GM12875 (cell line): ENCODE data around the gene WDR89.

ENCODE experiments used
- H3K4me3 ChIP-seq: one replicate; pipeline ENCODE4 v1.5.1; 2011; ENCODE audit warnings: low read depth, low read length, control low read depth
- CTCF ChIP-seq: IDR thresholded peaks from 2 replicates; pipeline ENCODE4 v1.5.1; 2011; ENCODE audit warnings: low read depth, mild to moderate bottlenecking, control low read depth, inconsistent platforms, low read length, moderate library complexity, borderline replicate concordance; ENCODE audit not compliant: insufficient read depth

WDR89 gene

GRCh38 chr14:63677891-63678379, 36.3 kb upstream of the WDR89 start:
- H3K4me3 ChIP-seq = no peak overlapping the region
- no peak for TF ChIP-seq CTCF

DNA sequence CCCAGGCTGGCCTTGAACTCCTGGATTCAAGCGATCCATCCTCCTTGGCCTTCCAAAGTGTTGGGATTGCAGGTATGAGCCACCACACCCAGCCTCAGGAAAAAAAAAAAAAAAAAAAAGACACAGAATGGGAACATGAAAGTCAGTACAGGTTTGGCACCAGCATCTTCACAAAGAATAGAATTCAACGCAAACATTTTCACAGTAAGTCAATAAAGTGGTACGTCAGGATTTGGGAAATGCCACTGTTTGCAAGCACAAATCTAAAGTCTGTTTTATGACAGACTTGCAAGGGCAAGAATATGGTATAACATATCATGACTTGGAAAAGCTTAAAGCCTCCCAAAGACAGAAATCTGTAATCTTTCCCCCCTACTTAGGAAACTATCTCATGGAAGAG, 34.9 kb upstream of the WDR89 start:
- no peak for TF ChIP-seq CTCF
- no peak overlapping the region for H3K4me3 ChIP-seq

DNA sequence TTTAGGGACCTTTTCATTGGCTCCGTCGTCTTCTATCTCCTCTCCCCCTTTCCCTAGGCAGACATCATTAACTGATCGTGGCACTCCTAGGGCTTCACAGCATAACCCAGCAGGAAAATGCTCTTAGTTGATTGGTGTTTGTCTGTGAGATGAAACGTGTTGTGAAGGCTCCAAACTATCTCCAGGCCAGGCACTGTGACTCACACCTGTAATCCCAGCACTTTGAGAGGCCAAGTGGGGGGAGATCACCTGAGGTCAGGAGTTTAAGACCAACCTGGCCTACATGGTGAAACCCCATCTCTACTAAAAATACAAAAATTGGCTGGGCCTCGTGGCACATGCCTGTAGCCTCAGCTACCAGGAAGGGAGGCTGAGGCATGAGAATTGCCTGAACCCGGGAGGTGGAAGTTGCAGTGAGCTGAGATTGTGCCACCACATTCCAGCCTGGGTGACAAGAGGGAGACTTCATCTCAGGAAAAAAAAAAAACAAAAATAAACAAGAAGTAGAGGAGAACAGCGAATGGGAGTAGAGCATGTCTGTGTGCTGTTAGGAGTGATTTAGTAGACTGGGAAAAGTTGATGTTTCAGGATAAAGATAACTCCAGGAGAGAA, 32.3 kb upstream of the WDR89 start:
- H3K4me3 ChIP-seq = no peak overlapping the region
- no peak for TF ChIP-seq CTCF

DNA sequence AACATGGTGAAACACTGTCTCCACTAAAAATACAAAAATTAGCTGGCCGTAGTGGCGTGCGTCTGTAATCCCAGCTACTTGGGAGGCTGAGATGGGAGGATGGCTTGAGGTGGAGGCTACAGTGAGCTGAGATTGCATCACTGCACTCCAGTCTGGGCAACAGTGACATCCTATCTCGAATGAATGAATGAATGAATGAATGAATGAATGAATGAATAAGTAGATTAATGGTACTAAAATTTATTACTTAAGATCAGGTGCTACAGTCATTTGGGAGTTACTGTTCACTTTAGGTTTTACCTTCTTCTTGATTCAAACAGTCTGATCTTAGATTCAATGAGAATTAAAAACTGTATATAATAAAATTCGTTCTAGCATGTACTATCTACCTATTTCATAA, 31.6 kb upstream of the WDR89 start:
- H3K4me3 ChIP-seq = no peak overlapping the region
- TF ChIP-seq CTCF = no peak

DNA sequence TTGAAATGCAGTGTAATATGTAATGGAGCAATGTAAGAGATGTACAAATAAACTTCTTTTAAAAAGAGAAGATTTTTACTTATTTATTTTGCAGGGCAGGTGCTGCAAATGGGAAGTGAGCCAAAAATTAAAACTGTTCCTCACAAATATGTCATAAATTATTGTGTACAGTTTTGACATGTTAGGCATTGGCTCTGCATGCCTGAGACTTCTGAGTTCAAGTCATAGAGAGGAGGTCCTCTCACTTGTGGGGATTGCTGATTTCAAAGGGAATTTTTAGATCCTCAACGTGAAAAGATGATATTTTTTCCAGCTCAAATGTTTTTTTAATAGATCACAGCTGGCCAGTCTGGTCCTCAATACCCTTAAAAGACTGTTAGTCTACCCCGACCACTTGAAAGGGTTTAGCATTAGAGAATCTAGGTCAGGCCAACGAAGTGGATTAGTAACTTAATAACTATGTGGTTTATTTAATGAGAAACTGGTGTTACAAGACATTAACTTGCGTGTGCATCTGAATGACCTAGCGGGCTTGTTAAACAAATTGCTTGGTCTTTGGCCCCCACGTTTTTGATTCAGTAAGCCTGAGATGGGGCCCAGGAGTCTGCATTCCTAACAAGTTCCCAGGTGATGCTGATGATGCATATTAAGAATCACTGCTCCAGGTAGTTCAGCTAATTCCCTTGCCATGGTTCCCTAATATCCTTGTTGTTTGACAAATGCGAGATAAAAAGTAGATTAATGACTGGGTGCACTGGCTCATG, 30.9 kb upstream of the WDR89 start:
- H3K4me3 ChIP-seq = no peak overlapping the region
- no peak for TF ChIP-seq CTCF

DNA sequence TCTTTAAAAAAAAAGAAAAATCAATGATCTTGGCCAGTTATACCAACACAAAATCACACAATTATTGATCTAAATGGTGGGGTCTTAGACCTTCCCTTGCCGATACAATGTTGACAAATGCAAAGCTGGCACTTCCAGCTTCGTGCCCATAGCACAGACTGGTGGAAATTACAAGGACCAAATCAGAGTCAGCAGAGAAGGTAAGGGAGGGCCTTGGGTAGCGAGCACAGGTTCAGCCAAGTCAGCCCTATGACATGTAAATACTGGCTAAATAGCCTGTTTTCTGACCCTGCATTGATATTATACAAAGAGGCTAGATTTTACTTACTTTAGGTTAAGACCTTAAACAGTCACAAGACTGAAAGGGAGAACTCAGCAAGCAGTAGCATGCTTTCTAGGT, 30.3 kb upstream of the WDR89 start:
- H3K4me3 ChIP-seq = no peak overlapping the region
- no peak for TF ChIP-seq CTCF

GRCh38 chr14:63670692-63671091, 29.0 kb upstream of the WDR89 start:
- H3K4me3 ChIP-seq = no peak overlapping the region
- no peak for TF ChIP-seq CTCF
